MCF 10A (cell line): Measurements from ENCODE around the gene F2RL3. TPM values are rescaled to one million over a fixed set of nuclear protein-coding genes. Genes with fewer than 3 reads are reported as not detected.

Source experiments
- BruUV-seq: library from RNA; stranded (reverse); fragments of 400-500 nt; replicated peaks from 2 replicates; lab custom pipeline; 2021; lab: Mats Ljungman, UMichigan
- CTCF ChIA-PET: fragments of 300-600 bp; sonication (Branson Sonifier 250); formaldehyde crosslinking; extraction: SDS; loops from one replicate; lab custom pipeline; 2021; ENCODE audit warnings: antibody characterized with exemption, inconsistent platforms; lab: Yijun Ruan, JAX
- POLR2A ChIA-PET: fragments of 300-600, 350-650 bp; sonication (Branson Sonifier 250); formaldehyde crosslinking; extraction: SDS; loops from one replicate; lab custom pipeline; 2020; ENCODE audit warnings: antibody characterized with exemption, inconsistent platforms; lab: Yijun Ruan, JAX
- DNase-seq: peaks from one replicate; pipeline ENCODE4 v3.0.0-alpha.2; 2018; ENCODE audit not compliant: unreplicated experiment
- H3K27ac Mint-ChIP-seq: one replicate; pipeline ENCODE4 v1.8.0; 2022; ENCODE audit warnings: mild to moderate bottlenecking, low read depth, mixed read lengths; ENCODE audit not compliant: unreplicated experiment
- H3K27me3 Mint-ChIP-seq: one replicate; pipeline ENCODE4 v1.8.0; 2022; ENCODE audit warnings: mixed read lengths; ENCODE audit not compliant: insufficient read depth, unreplicated experiment
- H3K36me3 Mint-ChIP-seq: one replicate; pipeline ENCODE4 v1.8.0; 2022; ENCODE audit warnings: mild to moderate bottlenecking, moderate library complexity, mixed read lengths; ENCODE audit not compliant: insufficient read depth, unreplicated experiment
- H3K4me1 Mint-ChIP-seq: one replicate; pipeline ENCODE4 v1.8.0; 2022; ENCODE audit warnings: mixed read lengths; ENCODE audit not compliant: insufficient read depth, unreplicated experiment
- H3K4me3 Mint-ChIP-seq: one replicate; pipeline ENCODE4 v1.8.0; 2022; ENCODE audit warnings: mild to moderate bottlenecking, moderate library complexity, mixed read lengths; ENCODE audit not compliant: unreplicated experiment
- H3K9me3 Mint-ChIP-seq: one replicate; pipeline ENCODE4 v1.8.0; 2022; ENCODE audit warnings: mixed read lengths; ENCODE audit not compliant: unreplicated experiment
- intact Hi-C: fragments of 100-400 bp; cut with micrococcal nuclease; formaldehyde crosslinking; loops from 2 replicates; pipeline ENCODE4 v1.14.1; 2022
- total RNA-seq: library from RNA; stranded (reverse); gene quantifications from 2 replicates; pipeline ENCODE4 v1.2.3, GENCODE V29; 2022
- TF ChIP-seq, protein P1 (sequence below): fragments of 200-600 bp; IDR thresholded peaks from one replicate; pipeline ENCODE4 v1.8.0; 2022; ENCODE audit warnings: antibody characterized with exemption, mild to moderate bottlenecking; ENCODE audit not compliant: unreplicated experiment

F2RL3 gene
- total RNA-seq, 1 experiment from 2014 or later, result not detected

DNA sequence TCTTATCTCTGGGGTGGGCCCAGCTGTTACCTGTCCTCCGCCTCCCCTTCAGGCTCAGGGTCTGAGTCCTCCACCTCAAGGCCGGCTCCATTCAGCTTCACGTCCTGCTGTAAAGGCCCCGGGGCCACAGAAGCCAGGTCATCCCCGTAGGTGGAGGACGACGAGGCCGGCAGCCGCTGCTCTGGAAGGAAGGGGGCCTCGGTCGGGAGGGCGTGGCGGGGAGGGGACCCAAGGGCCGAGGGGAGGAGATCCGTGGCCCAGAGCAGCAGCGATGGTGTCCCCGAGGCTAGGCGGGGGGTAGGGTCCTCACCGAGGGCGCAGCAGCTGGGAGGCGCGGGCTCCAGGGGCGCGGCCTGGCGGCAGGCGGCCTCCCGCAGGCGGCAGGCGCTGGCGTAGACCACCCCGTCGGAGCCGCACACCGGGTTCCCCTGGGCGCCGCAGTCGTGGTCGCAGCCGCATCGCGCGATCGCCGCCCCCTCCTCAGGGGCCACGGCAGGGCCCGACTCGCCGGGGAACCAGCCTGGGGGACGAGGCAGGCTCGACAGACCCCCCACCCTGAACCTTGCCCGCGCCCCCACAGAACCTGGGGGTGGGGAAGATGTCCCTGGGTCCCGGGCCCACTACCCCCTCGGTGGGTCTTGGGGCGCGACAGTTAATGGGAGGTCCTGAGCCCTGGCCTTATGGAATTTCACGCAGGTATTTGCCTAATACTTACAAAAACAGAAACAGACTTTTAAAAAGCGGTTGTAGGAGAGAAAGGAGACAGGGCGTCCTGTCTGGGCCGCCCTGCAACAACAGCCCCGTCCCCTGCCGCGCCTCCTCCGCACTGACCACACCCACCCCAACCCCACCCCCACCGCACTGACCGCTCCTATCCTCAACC is 7.6 kb downstream of the F2RL3 start:
- intact Hi-C loops, result loop anchor here (1.0 to 5.0 kb wide), 2 partner anchors 69 to 182 kb away; partner anchors contain the start of gene SIN3B

DNA sequence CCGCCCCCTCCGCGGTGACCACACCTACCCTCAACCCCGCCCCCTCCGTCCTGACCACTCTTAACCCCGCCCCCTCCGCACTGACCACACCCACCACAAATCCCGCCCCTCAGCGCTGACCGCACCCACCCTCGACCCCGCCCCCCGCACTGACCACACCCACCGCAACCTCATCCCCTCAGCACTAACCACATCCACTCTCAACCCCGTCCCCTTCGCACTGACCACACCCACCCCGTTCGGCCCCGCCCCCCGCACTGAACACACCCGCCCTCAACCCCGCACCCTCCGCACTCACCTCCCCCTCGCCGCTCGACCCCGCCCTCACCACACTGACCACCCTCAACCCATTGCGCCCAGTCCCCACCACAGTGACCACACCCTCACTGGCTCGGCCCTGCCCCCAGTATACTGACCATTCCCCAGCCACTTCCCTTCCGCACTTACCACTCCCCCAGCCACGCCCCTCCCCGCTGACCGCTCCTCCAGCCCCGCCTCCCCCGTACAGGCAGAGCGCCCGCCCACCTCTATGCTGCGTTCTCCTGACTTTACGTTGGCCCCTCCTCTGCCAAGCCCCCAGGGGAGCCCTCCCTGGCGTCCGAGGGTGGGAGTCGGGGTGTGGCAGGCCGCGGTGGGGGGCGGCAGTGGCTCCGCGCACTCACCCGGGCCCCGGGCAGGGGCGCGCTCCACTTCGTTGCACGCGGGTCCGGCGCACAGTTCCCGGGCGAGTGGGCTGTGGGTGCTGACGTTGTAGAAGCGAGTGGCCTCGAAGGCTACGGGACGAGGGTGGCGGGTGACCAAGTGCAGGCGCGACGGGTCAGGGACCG is 8.4 kb downstream of the F2RL3 start:
- CTCF ChIA-PET, result no interaction called here
- no peaks in the 10 kb centered on the region for H3K9me3 Mint-ChIP-seq

More for the DNA sequence above, 7.6 kb downstream of the F2RL3 start:
- TF ChIP-seq, protein P1, sequence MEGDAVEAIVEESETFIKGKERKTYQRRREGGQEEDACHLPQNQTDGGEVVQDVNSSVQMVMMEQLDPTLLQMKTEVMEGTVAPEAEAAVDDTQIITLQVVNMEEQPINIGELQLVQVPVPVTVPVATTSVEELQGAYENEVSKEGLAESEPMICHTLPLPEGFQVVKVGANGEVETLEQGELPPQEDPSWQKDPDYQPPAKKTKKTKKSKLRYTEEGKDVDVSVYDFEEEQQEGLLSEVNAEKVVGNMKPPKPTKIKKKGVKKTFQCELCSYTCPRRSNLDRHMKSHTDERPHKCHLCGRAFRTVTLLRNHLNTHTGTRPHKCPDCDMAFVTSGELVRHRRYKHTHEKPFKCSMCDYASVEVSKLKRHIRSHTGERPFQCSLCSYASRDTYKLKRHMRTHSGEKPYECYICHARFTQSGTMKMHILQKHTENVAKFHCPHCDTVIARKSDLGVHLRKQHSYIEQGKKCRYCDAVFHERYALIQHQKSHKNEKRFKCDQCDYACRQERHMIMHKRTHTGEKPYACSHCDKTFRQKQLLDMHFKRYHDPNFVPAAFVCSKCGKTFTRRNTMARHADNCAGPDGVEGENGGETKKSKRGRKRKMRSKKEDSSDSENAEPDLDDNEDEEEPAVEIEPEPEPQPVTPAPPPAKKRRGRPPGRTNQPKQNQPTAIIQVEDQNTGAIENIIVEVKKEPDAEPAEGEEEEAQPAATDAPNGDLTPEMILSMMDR, result no peak
- ChIA-PET POLR2A (interaction anchor here (1.1 kb wide), 1 partner anchor 24 kb away, joined by 4 read pairs; no protein-coding TSS in a partner anchor), CTCF (interaction anchor here (0.6 kb wide), 1 partner anchor 127 kb away, joined by 3 read pairs; no protein-coding TSS in a partner anchor)
- no peaks in the 10 kb centered on the region for H3K27me3 Mint-ChIP-seq
- H3K9me3 Mint-ChIP-seq, result no peaks in the 10 kb centered on the region
- no peaks in the 10 kb centered on the region for H3K4me1 Mint-ChIP-seq
- H3K27ac Mint-ChIP-seq, result peak overlapping the region; percentile 31
- H3K36me3 Mint-ChIP-seq, result no peaks in the 10 kb centered on the region
- H3K4me3 Mint-ChIP-seq, result peak overlapping the region; percentile 72
- BruUV-seq, result no TSS peak
- DNase-seq, result no peak

DNA sequence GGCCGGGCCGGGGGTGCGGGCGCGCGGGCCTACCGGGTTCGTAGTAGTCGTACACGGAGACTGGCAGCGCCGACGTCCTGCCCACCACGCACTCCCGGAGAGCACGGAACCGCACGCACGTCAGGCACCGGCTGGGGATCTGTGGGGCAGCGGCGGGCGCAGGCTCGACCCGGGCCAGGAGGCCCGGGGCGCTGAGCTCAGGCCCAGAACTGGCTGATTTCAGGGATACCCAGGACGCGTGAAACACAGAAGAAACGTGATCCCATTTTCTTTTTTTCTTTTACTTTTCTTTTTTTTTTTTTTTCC is 9.0 kb downstream of the F2RL3 start:
- Mint-ChIP-seq H3K9me3 (no peaks in the 10 kb centered on the region), H3K4me1 (no peaks in the 10 kb centered on the region), H3K4me3 (peak overlapping the region; percentile 72), H3K27me3 (no peaks in the 10 kb centered on the region), H3K27ac (no peak overlapping the region), H3K36me3 (no peaks in the 10 kb centered on the region)
- ChIA-PET POLR2A (no interaction called here), CTCF (no interaction called here)
- TF ChIP-seq, protein P1, result no peak
- intact Hi-C loops, result loop anchor here (1.0 to 5.0 kb wide), 3 partner anchors 71 to 184 kb away; partner anchors contain the start of gene SIN3B
- DNase-seq, result no peak
- no TSS peak for BruUV-seq

More for the DNA sequence above, 8.4 kb downstream of the F2RL3 start:
- Mint-ChIP-seq H3K27me3 (no peaks in the 10 kb centered on the region), H3K4me3 (peak overlapping the region; percentile 72), H3K36me3 (no peaks in the 10 kb centered on the region), H3K27ac (peak overlapping the region; percentile 31), H3K4me1 (no peaks in the 10 kb centered on the region)
- no TSS peak for BruUV-seq
- intact Hi-C loops, result loop anchor here (1.0 to 5.0 kb wide), 2 partner anchors 70 to 183 kb away; partner anchors contain the start of gene SIN3B
- TF ChIP-seq, protein P1, result no peak
- POLR2A ChIA-PET, result no interaction called here
- DNase-seq, result peak; percentile 86
